Erythroblast (primary cell): ENCODE results near the gene KLRC3.

Source experiments
- GATA1 ChIP-seq: IDR thresholded peaks from 2 replicates; pipeline ENCODE4 v1.6.1; 2011; ENCODE audit warnings: low read depth, mild to moderate bottlenecking, control low read depth, low read length, moderate library complexity
- POLR2A ChIP-seq: IDR thresholded peaks from 2 replicates; pipeline ENCODE4 v1.6.1; 2011; ENCODE audit warnings: mild to moderate bottlenecking, low read length

- no peak for TF ChIP-seq POLR2A
- TF ChIP-seq GATA1 = no peak
Measured at GRCh38 chr12:10453156-10453555, 32.8 kb upstream of the KLRC3 start, which contains the start of gene KLRC1.
